Measurements from ENCODE around the gene ATP13A3.

ATP13A3 gene

GRCh38 chr3:194395778-194396538 is 90.8 kb downstream of the ATP13A3 start:
- peaks cover 40% of the 10 kb centered on the region for H3K4me1 Mint-ChIP-seq (ENCODE audit: low read depth)
- peaks cover 32% of the 10 kb centered on the region for H3K27me3 Mint-ChIP-seq (ENCODE audit: low read depth)
- H3K36me3 Mint-ChIP-seq (ENCODE audit: low read depth): peaks cover 1% of the 10 kb centered on the region
- H3K27ac Mint-ChIP-seq: peak overlapping the region; percentile 75
- H3K9me3 Mint-ChIP-seq: peaks cover 5% of the 10 kb centered on the region
- peak; percentile 57 for DNase-seq (ENCODE audit: low spot score)
- peak overlapping the region; percentile 73 for H3K4me3 Mint-ChIP-seq

- Mint-ChIP-seq H3K36me3 (ENCODE audit: low read depth) (peaks cover 1% of the 10 kb centered on the region), H3K4me1 (ENCODE audit: low read depth) (peaks cover 40% of the 10 kb centered on the region), H3K9me3 (peaks cover 11% of the 10 kb centered on the region), H3K4me3 (peak overlapping the region; percentile 73), H3K27me3 (ENCODE audit: low read depth) (peaks cover 40% of the 10 kb centered on the region), H3K27ac (no peak overlapping the region)
- no peak for DNase-seq (ENCODE audit: low spot score)
These were observed 91.6 kb downstream of the ATP13A3 start for GRCh38 chr3:194395212-194395611.

DNA sequence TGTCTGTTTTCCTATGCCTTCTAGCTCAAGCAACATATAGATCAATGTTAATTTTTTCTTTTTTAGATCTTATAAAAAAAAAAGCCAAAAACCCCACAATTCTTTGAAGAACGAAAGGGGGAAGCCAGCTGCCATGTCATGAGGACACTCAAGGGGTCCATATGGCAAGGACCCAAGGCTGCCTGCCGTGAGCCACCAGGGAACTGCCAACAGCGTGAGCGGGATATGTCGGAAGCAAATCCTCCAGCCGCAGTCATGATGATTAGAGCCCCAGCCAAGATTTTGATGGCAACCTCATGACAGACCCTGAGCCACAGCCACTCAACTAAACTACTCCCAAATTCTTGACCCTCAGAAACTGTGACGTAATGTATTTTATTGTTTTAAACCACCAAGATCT is 94.2 kb downstream of the ATP13A3 start:
- Mint-ChIP-seq H3K36me3 (ENCODE audit: low read depth) (no peaks in the 10 kb centered on the region), H3K27ac (no peak overlapping the region), H3K4me3 (no peak overlapping the region), H3K4me1 (ENCODE audit: low read depth) (peaks cover 20% of the 10 kb centered on the region), H3K27me3 (ENCODE audit: low read depth) (peaks cover 31% of the 10 kb centered on the region), H3K9me3 (peaks cover 17% of the 10 kb centered on the region)
- no peak for DNase-seq (ENCODE audit: low spot score)

GRCh38 chr3:194390835-194391234 is 96.0 kb downstream of the ATP13A3 start:
- Mint-ChIP-seq H3K9me3 (peaks cover 17% of the 10 kb centered on the region), H3K4me1 (ENCODE audit: low read depth) (peaks cover 8% of the 10 kb centered on the region), H3K27me3 (ENCODE audit: low read depth) (peaks cover 22% of the 10 kb centered on the region), H3K4me3 (no peak overlapping the region), H3K36me3 (ENCODE audit: low read depth) (no peaks in the 10 kb centered on the region), H3K27ac (no peak overlapping the region)
- no peak for DNase-seq (ENCODE audit: low spot score)

- peaks cover 18% of the 10 kb centered on the region for H3K27me3 Mint-ChIP-seq (ENCODE audit: low read depth)
- no peak for DNase-seq (ENCODE audit: low spot score)
- no peaks in the 10 kb centered on the region for H3K36me3 Mint-ChIP-seq (ENCODE audit: low read depth)
- peaks cover 17% of the 10 kb centered on the region for H3K9me3 Mint-ChIP-seq
- H3K4me3 Mint-ChIP-seq: no peak overlapping the region
- H3K27ac Mint-ChIP-seq: no peak overlapping the region
- H3K4me1 Mint-ChIP-seq (ENCODE audit: low read depth): no peaks in the 10 kb centered on the region
These were observed 97.5 kb downstream of the ATP13A3 start for GRCh38 chr3:194389269-194389668.

DNA sequence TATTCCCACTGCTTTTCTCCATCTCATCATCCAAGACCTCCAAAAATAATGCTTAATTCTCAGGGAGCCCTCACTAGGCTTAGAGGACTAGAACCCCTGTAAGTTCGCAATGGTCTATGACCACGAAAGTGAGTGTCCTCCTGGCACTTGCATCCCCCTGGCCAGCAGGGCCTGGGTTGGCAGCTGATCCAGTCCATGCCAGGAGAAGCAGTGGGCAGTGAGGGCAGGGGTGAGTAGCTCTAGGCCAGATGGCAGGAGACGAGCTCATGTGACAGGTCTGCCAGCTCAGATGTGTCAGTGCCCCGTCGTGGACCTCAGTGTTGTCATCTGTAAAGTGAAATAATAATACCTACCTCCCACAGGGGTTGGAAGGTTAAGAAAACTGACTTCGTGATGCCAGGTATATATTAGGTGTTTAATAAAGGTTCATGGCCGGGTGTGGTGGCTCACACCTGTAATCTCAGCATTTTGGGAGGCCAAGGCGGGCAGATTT is 98.8 kb downstream of the ATP13A3 start:
- H3K9me3 Mint-ChIP-seq: peaks cover 17% of the 10 kb centered on the region
- no peaks in the 10 kb centered on the region for H3K4me1 Mint-ChIP-seq (ENCODE audit: low read depth)
- no peak for DNase-seq (ENCODE audit: low spot score)
- peaks cover 18% of the 10 kb centered on the region for H3K27me3 Mint-ChIP-seq (ENCODE audit: low read depth)
- no peaks in the 10 kb centered on the region for H3K36me3 Mint-ChIP-seq (ENCODE audit: low read depth)
- H3K4me3 Mint-ChIP-seq: no peak overlapping the region
- no peak overlapping the region for H3K27ac Mint-ChIP-seq

- Mint-ChIP-seq H3K4me1 (ENCODE audit: low read depth) (no peaks in the 10 kb centered on the region), H3K27me3 (ENCODE audit: low read depth) (peaks cover 21% of the 10 kb centered on the region), H3K9me3 (peaks cover 17% of the 10 kb centered on the region), H3K36me3 (ENCODE audit: low read depth) (no peaks in the 10 kb centered on the region), H3K27ac (no peak overlapping the region), H3K4me3 (no peak overlapping the region)
- no peak for DNase-seq (ENCODE audit: low spot score)
These were observed 99.5 kb downstream of the ATP13A3 start for GRCh38 chr3:194387276-194387675.

DNA sequence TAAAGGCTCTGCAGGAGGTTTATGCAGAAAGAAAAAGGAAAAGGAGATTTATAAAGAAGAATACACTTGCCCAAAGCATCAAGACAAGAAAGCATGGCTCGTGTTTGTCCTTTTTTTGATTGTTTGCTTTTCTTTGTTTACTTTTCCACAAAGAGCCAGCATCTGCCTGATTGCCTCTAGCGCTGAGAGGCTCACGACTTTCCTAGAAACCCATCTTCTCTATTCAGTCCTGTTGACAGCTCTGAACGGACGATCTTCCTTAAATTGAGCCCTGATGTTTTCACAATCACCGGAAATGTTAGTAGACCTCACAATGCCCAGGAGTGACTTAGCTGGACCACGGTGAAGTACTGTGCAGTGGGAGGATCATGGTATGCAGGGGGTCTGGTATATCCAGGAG is 100.2 kb downstream of the ATP13A3 start:
- no peak overlapping the region for H3K4me3 Mint-ChIP-seq

GRCh38 chr3:194386066-194386465 is 100.7 kb downstream of the ATP13A3 start:
- Mint-ChIP-seq H3K4me1 (ENCODE audit: low read depth) (no peaks in the 10 kb centered on the region), H3K36me3 (ENCODE audit: low read depth) (no peaks in the 10 kb centered on the region), H3K9me3 (peaks cover 14% of the 10 kb centered on the region), H3K27ac (no peak overlapping the region), H3K27me3 (ENCODE audit: low read depth) (peaks cover 21% of the 10 kb centered on the region), H3K4me3 (no peak overlapping the region)
- DNase-seq (ENCODE audit: low spot score): no peak

More for the DNA sequence above, 100.2 kb downstream of the ATP13A3 start:
- H3K36me3 Mint-ChIP-seq (ENCODE audit: low read depth): no peaks in the 10 kb centered on the region
- no peak overlapping the region for H3K27ac Mint-ChIP-seq
- peaks cover 17% of the 10 kb centered on the region for H3K9me3 Mint-ChIP-seq
- no peak for DNase-seq (ENCODE audit: low spot score)
- no peaks in the 10 kb centered on the region for H3K4me1 Mint-ChIP-seq (ENCODE audit: low read depth)
- H3K27me3 Mint-ChIP-seq (ENCODE audit: low read depth): peaks cover 21% of the 10 kb centered on the region

DNA sequence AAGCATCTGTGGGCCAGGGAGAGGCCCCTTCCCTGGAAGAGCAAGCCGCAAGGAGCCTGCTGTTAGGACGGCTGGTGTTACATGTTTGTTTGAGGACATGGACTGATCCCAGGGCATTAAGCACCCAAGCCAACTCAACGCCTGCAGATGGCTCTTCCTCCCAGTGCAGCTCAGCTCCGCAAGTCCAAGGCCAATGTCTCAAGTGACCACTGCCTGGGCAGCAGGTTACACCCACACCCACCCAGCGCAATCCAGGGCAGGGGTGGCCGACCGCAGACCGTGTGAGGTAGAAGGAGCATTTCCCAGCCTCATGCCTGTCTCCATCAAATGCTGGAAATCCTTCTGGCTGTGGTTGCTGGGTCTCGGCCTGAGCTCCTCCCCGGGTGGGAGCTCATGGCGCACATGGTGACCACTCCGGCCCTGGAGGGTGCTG is 102.2 kb downstream of the ATP13A3 start:
- Mint-ChIP-seq H3K4me1 (ENCODE audit: low read depth) (no peaks in the 10 kb centered on the region), H3K36me3 (ENCODE audit: low read depth) (no peaks in the 10 kb centered on the region), H3K27ac (no peak overlapping the region), H3K27me3 (ENCODE audit: low read depth) (peaks cover 12% of the 10 kb centered on the region), H3K9me3 (peaks cover 3% of the 10 kb centered on the region), H3K4me3 (no peak overlapping the region)
- DNase-seq (ENCODE audit: low spot score): no peak

DNA sequence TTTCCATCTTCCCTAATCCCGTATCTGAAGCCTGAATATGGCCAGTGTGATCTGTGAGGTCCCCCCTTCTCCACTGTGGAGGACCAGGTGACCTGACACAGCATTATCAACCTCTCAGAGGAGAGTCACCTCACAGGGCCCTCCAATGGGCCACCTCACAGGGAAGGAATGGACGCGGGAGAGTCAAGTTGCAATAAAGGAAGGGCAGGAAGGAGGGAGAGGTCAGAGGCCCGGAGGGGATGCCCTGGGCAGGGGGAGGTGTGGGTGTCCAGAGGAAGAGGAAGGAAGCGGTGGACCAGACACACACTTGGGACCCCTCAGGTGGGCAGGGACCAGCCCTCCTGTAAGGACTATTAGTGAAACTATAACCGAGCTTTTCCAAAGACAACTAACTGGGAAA is 102.6 kb downstream of the ATP13A3 start:
- Mint-ChIP-seq H3K4me3 (no peak overlapping the region), H3K9me3 (no peaks in the 10 kb centered on the region), H3K36me3 (ENCODE audit: low read depth) (no peaks in the 10 kb centered on the region), H3K27me3 (ENCODE audit: low read depth) (peaks cover 9% of the 10 kb centered on the region), H3K4me1 (ENCODE audit: low read depth) (no peaks in the 10 kb centered on the region), H3K27ac (no peak overlapping the region)
- DNase-seq (ENCODE audit: low spot score): no peak

- Mint-ChIP-seq H3K4me1 (ENCODE audit: low read depth) (no peaks in the 10 kb centered on the region), H3K4me3 (no peak overlapping the region), H3K27me3 (ENCODE audit: low read depth) (peaks cover 9% of the 10 kb centered on the region)
These were observed 103.4 kb downstream of the ATP13A3 start for GRCh38 chr3:194383276-194383940.

GRCh38 chr3:194382892-194383223 is 103.9 kb downstream of the ATP13A3 start:
- H3K4me1 Mint-ChIP-seq (ENCODE audit: low read depth): no peaks in the 10 kb centered on the region
- H3K36me3 Mint-ChIP-seq (ENCODE audit: low read depth): no peaks in the 10 kb centered on the region
- no peak overlapping the region for H3K27ac Mint-ChIP-seq
- no peak for DNase-seq (ENCODE audit: low spot score)
- no peak overlapping the region for H3K4me3 Mint-ChIP-seq
- H3K9me3 Mint-ChIP-seq: no peaks in the 10 kb centered on the region
- H3K27me3 Mint-ChIP-seq (ENCODE audit: low read depth): peaks cover 9% of the 10 kb centered on the region

More at GRCh38 chr3:194383276-194383940, 103.4 kb downstream of the ATP13A3 start:
- Mint-ChIP-seq H3K36me3 (ENCODE audit: low read depth) (no peaks in the 10 kb centered on the region), H3K27ac (no peak overlapping the region), H3K9me3 (no peaks in the 10 kb centered on the region)
- no peak for DNase-seq (ENCODE audit: low spot score)

GRCh38 chr3:194382196-194382891 is 104.5 kb downstream of the ATP13A3 start:
- Mint-ChIP-seq H3K9me3 (no peaks in the 10 kb centered on the region), H3K4me1 (ENCODE audit: low read depth) (no peaks in the 10 kb centered on the region), H3K36me3 (ENCODE audit: low read depth) (no peaks in the 10 kb centered on the region), H3K4me3 (no peak overlapping the region), H3K27me3 (ENCODE audit: low read depth) (peaks cover 9% of the 10 kb centered on the region), H3K27ac (no peak overlapping the region)
- no peak for DNase-seq (ENCODE audit: low spot score)

Data from T-helper 2 cell treated with Interferon-gamma antibody and Interleukin-4, amounts not matched to agents 5 μg/mL and 100 μg/mL, for 36 hours (primary cell).